HG03095 (cell line): Measurements from ENCODE around the gene CNNM4.

Source experiments
- ATAC-seq: cut with Tn5 transposase; IDR thresholded peaks from one replicate; pipeline ENCODE4 v1.9.1; 2021; ENCODE audit warnings: moderate library complexity; ENCODE audit not compliant: unreplicated experiment

The CNNM4 gene

GRCh38 chr2:96760036-96760985, at the start of gene CNNM4:
TSS of gene CNNM4 (plus strand) at chr2:96760902. CDS start at chr2:96761000, 98 bp downstream.
- peak; percentile 72 for ATAC-seq

DNA sequence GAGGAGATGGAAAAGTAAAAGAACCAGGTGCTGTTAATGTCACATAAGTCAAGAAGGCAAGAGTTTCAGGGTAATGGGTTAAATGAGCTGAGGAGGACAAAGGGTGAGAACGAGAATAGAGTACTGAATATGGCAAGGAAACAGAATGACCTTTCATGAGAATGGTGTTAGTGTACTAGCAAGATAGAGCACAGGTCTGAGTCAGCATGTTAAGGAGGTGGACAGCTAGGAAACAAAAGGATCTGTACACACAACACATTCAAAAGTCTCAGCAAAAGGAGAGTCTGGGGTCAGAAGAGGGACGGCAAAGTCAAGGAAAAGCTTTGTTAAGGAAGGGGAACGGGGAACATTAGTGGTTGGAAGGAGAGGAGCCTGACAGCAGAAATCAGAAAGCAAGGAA, 49.7 kb upstream of the CNNM4 start:
- no peak for ATAC-seq

DNA sequence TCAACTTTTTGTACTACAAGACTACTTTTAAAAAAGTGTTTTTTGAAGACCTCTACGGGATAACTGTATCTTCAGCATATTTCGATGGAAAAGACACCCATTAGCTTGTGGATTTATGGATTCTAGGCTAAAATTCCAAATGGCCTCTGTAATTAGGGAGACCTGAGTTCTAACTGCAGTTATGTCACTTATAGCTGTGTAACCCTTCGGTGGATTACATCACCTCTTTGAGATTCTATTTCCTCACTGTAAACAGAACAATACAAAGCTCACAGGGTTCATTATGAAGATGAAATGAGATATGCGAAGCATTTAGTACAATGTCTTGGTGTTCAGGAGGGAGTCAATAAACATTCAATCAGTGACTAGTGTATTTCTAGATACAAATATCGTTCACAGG, 45.0 kb upstream of the CNNM4 start:
- ATAC-seq: no peak

- no peak for ATAC-seq
These were observed 44.3 kb upstream of the CNNM4 start for GRCh38 chr2:96716388-96716787.

DNA sequence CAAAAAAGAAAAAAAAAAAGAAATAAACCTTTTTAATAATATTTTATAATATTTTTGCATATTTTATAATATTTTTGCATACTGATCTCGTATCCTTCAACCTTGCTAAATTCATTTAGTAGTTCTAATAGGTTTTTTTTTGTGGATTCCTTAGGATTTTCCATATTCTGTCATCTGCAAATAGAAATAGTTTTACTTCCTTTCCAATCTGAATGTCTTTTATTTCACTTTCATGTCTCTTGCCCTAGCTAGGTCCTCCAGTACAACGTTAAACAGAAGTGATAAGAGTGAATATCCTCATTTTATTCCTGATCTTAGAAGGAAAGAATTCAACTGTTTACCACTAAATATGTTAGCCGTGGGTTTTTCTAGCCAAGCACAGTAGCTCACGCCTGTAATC, 34.6 kb upstream of the CNNM4 start:
- ATAC-seq: no peak

GRCh38 chr2:96727431-96727830, 33.3 kb upstream of the CNNM4 start:
- no peak for ATAC-seq

DNA sequence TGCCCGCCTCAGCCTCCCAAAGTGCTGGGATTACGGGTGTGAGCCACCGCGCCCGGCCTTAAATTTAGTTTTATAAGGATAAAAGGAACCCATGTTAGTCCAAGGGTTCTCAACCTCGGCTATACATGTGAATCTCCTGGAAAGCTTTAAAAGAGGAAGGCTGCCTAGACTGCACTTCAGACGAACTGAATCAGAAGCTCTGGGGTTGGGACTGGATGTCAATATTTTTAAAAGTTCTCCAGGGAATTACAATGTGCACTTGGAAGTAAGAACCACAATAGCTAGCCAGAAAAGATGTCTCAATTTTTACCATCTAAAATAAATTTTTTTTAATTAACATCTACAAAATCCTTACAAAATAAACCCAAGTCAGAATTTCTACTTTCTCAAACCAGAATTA, 31.0 kb upstream of the CNNM4 start:
- ATAC-seq: no peak

GRCh38 chr2:96730212-96730611, 30.5 kb upstream of the CNNM4 start:
- no peak for ATAC-seq

DNA sequence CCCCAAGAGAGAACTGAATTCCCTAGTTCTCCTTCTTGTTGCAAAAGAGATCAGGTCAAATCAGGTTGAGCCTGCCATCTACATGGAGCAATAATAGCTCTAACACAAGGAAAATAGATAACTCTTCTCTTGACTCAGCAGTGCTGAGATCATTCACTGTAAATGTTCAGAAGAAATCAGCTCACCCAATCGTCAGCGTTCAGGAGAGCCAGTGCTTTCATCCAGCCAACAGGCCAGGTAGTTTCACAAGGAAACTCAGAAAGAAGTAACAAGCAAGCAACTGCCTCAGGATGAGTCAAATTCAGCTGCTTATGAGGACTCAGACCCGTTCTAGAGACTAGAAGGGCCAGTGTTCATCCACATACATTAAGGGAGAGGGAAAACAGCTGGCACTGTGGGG, 26.8 kb upstream of the CNNM4 start:
- ATAC-seq: no peak

DNA sequence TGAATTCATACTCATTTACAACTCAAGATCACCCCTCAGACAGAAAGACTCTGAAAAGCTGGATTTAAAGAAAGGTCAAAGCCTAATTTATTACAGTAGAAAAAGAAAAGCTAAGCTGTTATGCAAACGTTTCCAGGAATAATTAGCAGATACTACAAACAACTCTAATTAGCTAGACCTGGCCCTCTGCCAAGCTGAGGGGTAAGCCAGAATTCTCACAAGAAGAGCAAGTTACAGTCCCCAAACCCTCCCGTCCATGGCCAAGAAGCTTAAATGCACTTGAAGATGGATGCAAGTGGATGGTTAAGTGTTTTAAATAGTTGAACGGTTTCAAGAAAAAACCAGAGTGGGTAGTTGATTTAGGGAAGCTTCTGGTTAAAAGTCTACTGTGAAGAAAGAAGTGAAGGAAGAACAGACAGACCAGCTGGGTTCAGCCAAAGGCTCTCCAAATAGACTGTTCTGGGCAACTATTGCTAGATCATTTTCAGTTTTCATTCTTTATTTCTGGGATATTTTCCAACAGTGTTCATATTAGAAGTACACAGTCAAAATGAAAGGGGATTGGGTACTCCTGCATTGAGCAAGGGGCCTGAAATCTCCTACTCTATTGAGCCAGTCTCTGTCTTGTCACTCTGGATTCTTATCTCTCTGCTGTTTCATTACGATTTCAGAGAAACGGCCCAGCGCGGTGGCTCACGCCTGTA, 25.7 kb upstream of the CNNM4 start:
- ATAC-seq: no peak

DNA sequence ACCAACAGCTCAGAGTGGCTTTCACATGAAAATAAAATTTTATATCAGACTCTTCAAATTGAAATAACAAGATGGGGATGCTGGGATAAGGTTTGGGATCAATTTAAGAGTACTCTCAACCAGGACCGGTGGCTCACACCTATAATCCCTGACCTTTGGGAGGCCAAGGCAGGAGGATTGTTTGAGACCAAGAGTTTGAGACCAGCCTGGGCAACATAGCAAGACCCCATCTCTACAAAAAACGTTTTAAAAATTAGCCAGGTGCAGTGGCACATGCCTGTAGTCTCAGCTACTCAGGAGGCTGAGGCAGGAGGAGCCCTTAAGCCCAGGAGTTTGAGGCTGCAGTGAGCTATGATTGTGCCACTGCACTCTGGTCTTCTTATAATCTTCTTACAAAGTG, 23.5 kb upstream of the CNNM4 start:
- ATAC-seq: no peak

DNA sequence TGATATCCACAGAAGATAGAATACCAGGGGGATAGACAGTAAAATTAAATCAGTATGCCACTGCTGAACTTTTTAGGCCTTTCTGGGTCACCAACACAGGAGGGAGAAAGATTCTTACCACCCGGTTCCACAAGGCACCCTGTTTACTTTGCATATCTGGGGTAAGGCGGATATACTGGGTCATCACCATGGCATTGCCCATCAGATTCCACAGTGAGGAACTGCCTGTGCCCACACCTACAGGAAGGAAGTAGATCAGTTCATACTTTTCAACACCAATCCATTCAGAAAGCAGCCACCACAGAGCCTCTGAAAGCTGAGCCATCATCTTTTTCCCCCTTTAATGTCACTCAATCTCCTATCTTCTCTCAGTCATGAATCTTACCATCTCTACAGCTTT, 22.9 kb upstream of the CNNM4 start:
- ATAC-seq: no peak

GRCh38 chr2:96739076-96739632, 21.5 kb upstream of the CNNM4 start:
- no peak for ATAC-seq

DNA sequence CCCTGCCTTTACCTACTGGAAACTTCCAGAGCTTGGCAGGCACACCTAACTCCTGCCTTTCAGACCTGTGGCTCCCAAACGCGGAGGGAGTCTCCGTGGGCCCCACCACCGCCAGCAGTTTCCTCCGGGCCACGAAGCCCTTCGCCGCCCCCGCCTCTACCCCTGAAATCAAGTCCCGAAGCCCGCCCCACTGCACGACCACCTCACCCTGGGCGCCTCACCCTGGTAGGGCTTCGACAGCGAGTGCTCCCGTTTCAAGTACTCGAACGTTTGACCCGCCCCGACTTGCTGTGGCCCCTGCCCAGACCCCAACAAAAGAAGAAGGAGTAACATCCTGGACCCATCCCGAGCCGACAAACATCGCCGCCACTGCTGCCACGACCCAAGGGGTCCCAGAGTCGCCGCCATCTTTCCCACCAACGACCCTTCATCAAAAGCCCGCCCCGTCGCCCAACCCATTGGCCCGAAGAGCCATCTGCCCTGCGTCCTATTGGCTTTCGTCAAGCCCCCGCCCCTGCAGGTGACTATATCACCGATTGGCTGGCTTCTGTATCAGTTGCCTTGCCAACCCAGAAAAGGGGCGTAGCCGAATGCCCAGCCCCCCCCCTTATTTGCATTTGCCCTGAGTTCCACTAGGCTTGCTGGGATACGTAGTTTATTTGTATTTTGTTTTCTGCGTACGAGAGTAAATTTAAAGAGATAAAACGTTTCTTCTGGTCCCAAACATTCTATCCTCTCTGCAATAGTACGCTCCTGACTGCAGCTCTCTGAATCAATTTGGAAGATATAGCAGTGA, 20.9 kb upstream of the CNNM4 start, which contains the start of gene LMAN2L:
Gene LMAN2L, minus strand, starts transcription at position 432 of the 796 bp plus-strand sequence. Its CDS starts 24 bp downstream, at position 408.
- peak; percentile 97 for ATAC-seq

GRCh38 chr2:96747061-96747617, 13.6 kb upstream of the CNNM4 start:
- no peak for ATAC-seq

- ATAC-seq: no peak
These were observed 8.9 kb upstream of the CNNM4 start for GRCh38 chr2:96751800-96752199.

DNA sequence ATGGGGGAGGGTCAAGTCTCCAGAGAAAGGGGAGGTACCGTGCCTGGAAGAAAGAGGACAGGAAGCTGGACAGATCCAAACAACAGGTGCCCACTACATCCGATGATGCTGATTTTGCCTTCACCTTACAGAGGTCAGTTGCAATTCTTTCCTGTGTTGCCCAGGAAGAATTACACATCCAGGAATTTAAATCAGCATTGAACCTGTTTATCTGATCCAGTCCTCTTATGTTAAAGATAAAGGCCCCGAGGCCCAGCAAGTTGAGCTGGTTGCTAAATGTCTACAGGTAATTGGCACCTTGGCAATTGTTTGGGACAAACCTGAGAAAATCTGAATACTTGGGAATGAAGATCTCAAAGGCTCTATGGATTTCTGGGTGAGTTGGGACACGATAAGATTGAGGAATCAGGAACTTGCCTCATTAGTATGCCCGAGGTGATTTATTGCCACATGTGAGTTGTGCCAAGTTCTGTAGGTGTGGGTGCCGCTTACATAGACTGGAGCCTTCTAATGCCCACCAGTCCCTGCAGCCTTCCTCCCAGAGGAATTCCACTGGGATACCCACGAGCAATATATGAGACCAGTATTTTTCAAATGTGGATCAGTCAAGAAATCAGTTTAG, 6.9 kb upstream of the CNNM4 start:
- no peak for ATAC-seq

- ATAC-seq: no peak
These were observed 6.4 kb upstream of the CNNM4 start for GRCh38 chr2:96754317-96754716.

DNA sequence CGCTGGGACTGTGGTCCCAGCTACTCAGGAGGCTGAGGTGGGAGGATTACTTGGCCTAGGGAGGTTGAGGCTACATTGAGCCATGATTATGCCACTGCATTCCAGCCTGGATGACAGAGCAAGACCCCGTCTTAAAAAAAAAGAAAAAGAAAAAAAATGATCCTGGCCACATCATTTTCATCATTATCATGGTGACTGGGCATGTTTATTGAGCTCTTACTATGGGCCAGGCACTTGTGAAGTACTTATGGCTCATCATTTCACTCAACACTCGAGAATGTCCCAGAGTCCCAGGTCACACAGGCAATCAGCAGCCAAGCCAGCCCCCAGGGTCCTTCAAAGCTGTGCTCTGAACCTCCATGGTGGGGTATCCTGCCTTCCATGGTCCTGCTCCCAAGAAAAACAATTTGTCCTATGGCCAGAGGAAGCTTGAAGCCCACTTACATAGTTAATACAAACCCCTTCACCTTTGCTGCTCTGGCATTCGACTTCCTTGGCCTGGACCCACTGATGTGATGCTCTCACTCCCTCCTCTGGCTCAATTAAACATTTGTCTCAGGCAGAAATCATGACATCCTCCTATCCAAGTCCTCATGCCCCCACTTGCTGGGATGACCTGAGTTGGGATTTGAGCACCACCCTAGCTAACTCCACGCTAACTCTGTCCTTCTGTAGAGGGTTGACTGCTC, 3.8 kb upstream of the CNNM4 start:
- ATAC-seq: no peak

DNA sequence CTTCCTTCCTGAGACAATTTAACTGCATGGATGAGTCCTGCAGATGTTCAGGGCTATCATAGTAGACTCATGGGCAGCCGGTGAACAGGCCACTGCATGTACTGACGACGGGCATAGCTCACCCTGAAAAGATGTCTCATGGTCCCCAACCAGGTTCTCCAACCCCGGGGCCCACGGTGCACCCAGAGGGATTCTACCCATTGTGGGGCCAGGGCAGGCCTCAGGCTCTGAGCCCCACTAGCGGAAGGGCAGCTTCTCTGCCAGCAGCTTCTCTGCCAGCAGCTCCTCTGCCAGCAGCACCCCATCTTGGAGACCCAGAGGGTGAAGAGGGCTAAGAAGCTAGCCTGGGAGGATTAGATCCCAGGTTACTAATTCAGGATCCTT, 3.2 kb upstream of the CNNM4 start:
- ATAC-seq: no peak
